Measurements from ENCODE around the gene NFIX. TPM values are rescaled to one million over a fixed set of nuclear protein-coding genes. Genes with fewer than 3 reads are reported as not detected.
A peak's percentile ranks its signal among the peaks of the same experiment; 100 is the strongest.

NFIX gene
- total and polyA plus RNA-seq, 9 of the 15 experiments (the other 6 are each of a cell fraction or from before 2014, with no cell fraction given) = 0.28 to 26.8 (median 5.4) TPM

DNA sequence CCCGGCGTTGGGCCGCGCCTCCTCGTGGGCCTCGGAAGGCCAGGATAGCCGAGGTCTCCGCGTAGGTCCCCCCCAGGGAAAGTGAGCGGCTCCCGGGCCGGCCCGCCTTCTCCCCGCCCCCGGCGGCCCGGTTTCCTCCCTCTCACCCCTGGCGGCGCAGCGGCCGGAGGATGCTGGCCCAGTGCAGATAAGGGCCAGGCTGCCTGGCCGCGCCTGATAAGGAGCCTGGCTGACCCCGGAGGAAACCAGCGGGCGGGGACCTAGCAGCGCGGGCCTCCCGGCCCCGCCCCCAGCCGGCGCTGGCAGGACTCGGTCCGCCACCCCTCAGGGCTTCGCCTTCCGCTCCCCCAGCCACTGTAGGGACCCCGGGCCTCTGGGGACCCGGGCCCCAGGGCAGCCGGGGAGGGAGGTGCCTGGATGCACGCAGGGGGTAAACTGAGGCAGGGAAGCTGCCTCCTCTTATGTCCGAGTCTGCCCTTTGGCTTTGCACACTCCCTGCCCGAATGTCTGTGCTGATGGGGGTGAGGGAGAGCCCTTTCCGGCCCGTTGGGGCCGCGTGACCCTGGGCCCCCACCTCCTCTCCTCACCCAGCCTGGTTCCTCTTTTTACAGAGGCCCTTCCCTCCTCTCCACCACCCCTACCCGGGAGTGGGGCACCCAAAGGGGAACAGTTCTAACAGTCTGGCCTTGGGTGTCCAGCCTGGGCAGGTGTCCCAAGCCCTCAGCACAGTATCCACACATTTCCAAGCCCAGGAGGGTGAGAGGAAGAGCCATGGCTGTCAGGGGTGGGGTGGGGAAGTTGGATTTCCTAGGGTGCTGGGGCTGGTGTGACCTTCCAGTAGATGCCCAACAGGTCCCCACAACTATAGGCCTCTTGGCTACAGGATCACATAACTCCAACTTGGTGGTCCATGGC, 107.6 kb downstream of the NFIX start, which contains the start of gene LYL1 (continued):
- TF ChIP-seq, protein P1, sequence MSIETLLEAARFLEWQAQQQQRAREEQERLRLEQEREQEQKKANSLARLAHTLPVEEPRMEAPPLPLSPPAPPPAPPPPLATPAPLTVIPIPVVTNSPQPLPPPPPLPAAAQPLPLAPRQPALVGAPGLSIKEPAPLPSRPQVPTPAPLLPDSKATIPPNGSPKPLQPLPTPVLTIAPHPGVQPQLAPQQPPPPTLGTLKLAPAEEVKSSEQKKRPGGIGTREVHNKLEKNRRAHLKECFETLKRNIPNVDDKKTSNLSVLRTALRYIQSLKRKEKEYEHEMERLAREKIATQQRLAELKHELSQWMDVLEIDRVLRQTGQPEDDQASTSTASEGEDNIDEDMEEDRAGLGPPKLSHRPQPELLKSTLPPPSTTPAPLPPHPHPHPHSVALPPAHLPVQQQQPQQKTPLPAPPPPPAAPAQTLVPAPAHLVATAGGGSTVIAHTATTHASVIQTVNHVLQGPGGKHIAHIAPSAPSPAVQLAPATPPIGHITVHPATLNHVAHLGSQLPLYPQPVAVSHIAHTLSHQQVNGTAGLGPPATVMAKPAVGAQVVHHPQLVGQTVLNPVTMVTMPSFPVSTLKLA (conservative IDR thresholded peaks at IDR 0.05) = peak; percentile 79 to 89
- TF ChIP-seq, protein P2, sequence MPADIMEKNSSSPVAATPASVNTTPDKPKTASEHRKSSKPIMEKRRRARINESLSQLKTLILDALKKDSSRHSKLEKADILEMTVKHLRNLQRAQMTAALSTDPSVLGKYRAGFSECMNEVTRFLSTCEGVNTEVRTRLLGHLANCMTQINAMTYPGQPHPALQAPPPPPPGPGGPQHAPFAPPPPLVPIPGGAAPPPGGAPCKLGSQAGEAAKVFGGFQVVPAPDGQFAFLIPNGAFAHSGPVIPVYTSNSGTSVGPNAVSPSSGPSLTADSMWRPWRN (IDR thresholded peaks at IDR 0.05; ENCODE audit: low read depth) = peak; percentile 77
- TF ChIP-seq PYGO2 (tag; IDR thresholded peaks at IDR 0.05) (0 out of 2 replicates have a peak, but pooled peaks have one; percentile 25), SAFB2 (IDR thresholded peaks at IDR 0.05; ENCODE audit: borderline replicate concordance, low read depth, low read length, severe bottlenecking) (no peak), ETS2 (tag; IDR thresholded peaks at IDR 0.05; ENCODE audit: borderline replicate concordance, poor library complexity, severe bottlenecking) (no peak), PHF21A (IDR thresholded peaks at IDR 0.05; ENCODE audit: borderline replicate concordance, low read depth) (peak; percentile 90), HSF4 (CRISPR knock-in tag; IDR thresholded peaks at IDR 0.05; ENCODE audit: borderline replicate concordance) (peak; percentile 4; the same call in 1 of the 2 replicates), ZNF79 (CRISPR knock-in tag; IDR thresholded peaks at IDR 0.05; ENCODE audit: low read depth) (peak; percentile 34; the same call in 1 of the 2 replicates), CBFA2T3 (IDR thresholded peaks at IDR 0.05) (peak; percentile 99), ZNF174 (CRISPR knock-in tag; IDR thresholded peaks at IDR 0.05) (peak; percentile 49; the same call in 1 of the 2 replicates), SRSF3 (IDR thresholded peaks at IDR 0.05; ENCODE audit: insufficient read depth, low read length) (no peak), OTX1 (CRISPR knock-in tag; IDR thresholded peaks at IDR 0.05) (no peak; the same call in 1 of the 2 replicates), RAD51 (IDR thresholded peaks at IDR 0.05; ENCODE audit: borderline replicate concordance, low read depth) (peak; percentile 85), MAFG (tag; conservative IDR thresholded peaks at IDR 0.05) (no peak), BRD9 (IDR thresholded peaks at IDR 0.05; ENCODE audit: low read depth, partially characterized antibody) (peak; percentile 84), ZKSCAN3 (CRISPR knock-in tag; IDR thresholded peaks at IDR 0.05) (no peak)
- TF ChIP-seq, protein P3, sequence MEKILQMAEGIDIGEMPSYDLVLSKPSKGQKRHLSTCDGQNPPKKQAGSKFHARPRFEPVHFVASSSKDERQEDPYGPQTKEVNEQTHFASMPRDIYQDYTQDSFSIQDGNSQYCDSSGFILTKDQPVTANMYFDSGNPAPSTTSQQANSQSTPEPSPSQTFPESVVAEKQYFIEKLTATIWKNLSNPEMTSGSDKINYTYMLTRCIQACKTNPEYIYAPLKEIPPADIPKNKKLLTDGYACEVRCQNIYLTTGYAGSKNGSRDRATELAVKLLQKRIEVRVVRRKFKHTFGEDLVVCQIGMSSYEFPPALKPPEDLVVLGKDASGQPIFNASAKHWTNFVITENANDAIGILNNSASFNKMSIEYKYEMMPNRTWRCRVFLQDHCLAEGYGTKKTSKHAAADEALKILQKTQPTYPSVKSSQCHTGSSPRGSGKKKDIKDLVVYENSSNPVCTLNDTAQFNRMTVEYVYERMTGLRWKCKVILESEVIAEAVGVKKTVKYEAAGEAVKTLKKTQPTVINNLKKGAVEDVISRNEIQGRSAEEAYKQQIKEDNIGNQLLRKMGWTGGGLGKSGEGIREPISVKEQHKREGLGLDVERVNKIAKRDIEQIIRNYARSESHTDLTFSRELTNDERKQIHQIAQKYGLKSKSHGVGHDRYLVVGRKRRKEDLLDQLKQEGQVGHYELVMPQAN (IDR thresholded peaks at IDR 0.05; ENCODE audit: borderline replicate concordance) = peak; percentile 45; the same call in 1 of the 2 replicates
- TF ChIP-seq, protein P4, sequence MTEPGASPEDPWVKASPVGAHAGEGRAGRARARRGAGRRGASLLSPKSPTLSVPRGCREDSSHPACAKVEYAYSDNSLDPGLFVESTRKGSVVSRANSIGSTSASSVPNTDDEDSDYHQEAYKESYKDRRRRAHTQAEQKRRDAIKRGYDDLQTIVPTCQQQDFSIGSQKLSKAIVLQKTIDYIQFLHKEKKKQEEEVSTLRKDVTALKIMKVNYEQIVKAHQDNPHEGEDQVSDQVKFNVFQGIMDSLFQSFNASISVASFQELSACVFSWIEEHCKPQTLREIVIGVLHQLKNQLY (CRISPR knock-in tag; conservative IDR thresholded peaks at IDR 0.05) = no peak
- TF ChIP-seq, protein P5, sequence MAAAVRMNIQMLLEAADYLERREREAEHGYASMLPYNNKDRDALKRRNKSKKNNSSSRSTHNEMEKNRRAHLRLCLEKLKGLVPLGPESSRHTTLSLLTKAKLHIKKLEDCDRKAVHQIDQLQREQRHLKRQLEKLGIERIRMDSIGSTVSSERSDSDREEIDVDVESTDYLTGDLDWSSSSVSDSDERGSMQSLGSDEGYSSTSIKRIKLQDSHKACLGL (CRISPR knock-in tag; IDR thresholded peaks at IDR 0.05; ENCODE audit: borderline replicate concordance, poor library complexity, severe bottlenecking) = no peak
